Right lobe of liver (tissue), 6 donors: ENCODE measurements around the gene IL13. TPM values are rescaled to one million over a fixed set of nuclear protein-coding genes. Genes with fewer than 3 reads are reported as not detected.

Experiments
- ATAC-seq, 4 donors: fragments of 200-7000 bp; cut with Tn5 transposase; one replicate each; pipeline ENCODE4 v1.9.1; 2020; ENCODE audit warnings: mild to moderate bottlenecking in 4 of 4, moderate library complexity in 4 of 4
- DNase-seq, 3 donors: peaks; one replicate each; pipeline ENCODE4 v3.0.0-alpha.2; 2020
- H3K27ac ChIP-seq, 3 donors: fragments of 200-600 bp; one replicate each; pipeline ENCODE4 v1.8.0; 2022
- H3K27me3 ChIP-seq, 2 donors: fragments of 200-600 bp; one replicate each; pipeline ENCODE4 v1.8.0; 2022
- H3K36me3 ChIP-seq, 4 donors: fragments of 200-600 bp; sonication (generic) in 1 of 4; one replicate each; pipeline versions ENCODE4 v1.5.1 to v1.8.0; 2017 to 2022; ENCODE audit warnings: control low read depth in 1 of 4
- H3K4me1 ChIP-seq, 4 donors: fragments of 200-600 bp; sonication (generic) in 1 of 4; one replicate each; pipeline versions ENCODE4 v1.5.1 to v1.8.0; 2017 to 2022; ENCODE audit warnings: control low read depth in 1 of 4
- H3K4me3 ChIP-seq, 3 donors: fragments of 200-600 bp; one replicate each; pipeline ENCODE4 v1.8.0; 2022
- H3K9me3 ChIP-seq, 4 donors: fragments of 200-600 bp; sonication (generic) in 1 of 4; one replicate each; pipeline versions ENCODE4 v1.5.1 to v1.8.0; 2017 to 2022; ENCODE audit warnings: control low read depth in 1 of 4
- CTCF ChIP-seq, 4 donors: fragments of 200-600 bp in 3 of 4; fragments of 450-650 bp in 1 of 4; IDR thresholded peaks; one replicate each; pipeline versions ENCODE4 v1.5.1 to v1.8.0; 2016 to 2022; ENCODE audit warnings: antibody characterized with exemption in 4 of 4, mild to moderate bottlenecking in 2 of 4
- POLR2A ChIP-seq: fragments of 450-650 bp; IDR thresholded peaks from one replicate; pipeline ENCODE4 v1.6.1; 2017; ENCODE audit warnings: antibody characterized with exemption, mild to moderate bottlenecking
- WGBS: methylation state at CpG from one replicate; pipeline ENCODE4 v1.1.6; 2018; ENCODE audit warnings: low coverage, low lambda C conversion rate; ENCODE audit not compliant: insufficient coverage; ENCODE audit errors: missing lambda C conversion rate; 5-methylcytosine and 5-hydroxymethylcytosine counted together
- intact Hi-C, 2 donors: fragments of 100-400 bp; cut with DNase I; formaldehyde crosslinking; loops; one replicate each; pipeline versions ENCODE4 v1.11.2 to v1.14.1; 2022
- total RNA-seq, 6 experiments: library from RNA; depleted of rRNA in 2 of 6; stranded (reverse); fragments of >200 nt in 2 of 6; fragmentation: NEBNext Ultra II Directional in 3 of 6; extraction: Animal tissue kit (Norgen Biotek cat#: 25700) in 3 of 6; gene quantifications; one replicate each; pipeline versions ENCODE4 v1.1.0 to v1.2.4, GENCODE V29; 2016 to 2023
- donor health status: DM: no; HTN: yes; CAD: no.
- donor health status: DM: no; HTN: no; CAD: no.
- donor health status: DM: no; HTN: no; CAD: no.
- donor health status: DM: no; HTN: yes; CAD: no.
- donor health status: DM: no; HTN: yes; CAD: no.

Gene IL13
- total RNA-seq, 6 experiments from 2014 or later, result 0.26 TPM; not detected in 5

- no peak overlapping the region for H3K4me3 ChIP-seq
- no peaks in the 10 kb centered on the region for H3K4me1 ChIP-seq
- TF ChIP-seq CTCF (IDR thresholded peaks at IDR 0.05), result no peak
- no peak for TF ChIP-seq POLR2A
- H3K27ac ChIP-seq, result no peak overlapping the region
- DNase-seq, result no peak
- WGBS, result 94% methylated on average over 6 of the region's 15 CpGs
- no peak for ATAC-seq
- H3K36me3 ChIP-seq, result no peaks in the 10 kb centered on the region
- H3K27me3 ChIP-seq, result no peaks in the 10 kb centered on the region
- H3K9me3 ChIP-seq, result no peaks in the 10 kb centered on the region
- intact Hi-C loops, result no loop called here
Measured at GRCh38 chr5:132679717-132680380, 21.9 kb downstream of the IL13 start.

- Histone ChIP-seq H3K9me3 (no peaks in the 10 kb centered on the region), H3K27me3 (no peaks in the 10 kb centered on the region), H3K27ac (no peak overlapping the region), H3K4me1 (no peaks in the 10 kb centered on the region), H3K4me3 (no peak overlapping the region), H3K36me3 (no peaks in the 10 kb centered on the region)
- TF ChIP-seq POLR2A (no peak), CTCF (IDR thresholded peaks at IDR 0.05) (no peak)
- WGBS, result 92% methylated on average over 7 of the region's 8 CpGs
- ATAC-seq, result no peak
- intact Hi-C loops, result no loop called here
- no peak for DNase-seq
Measured at GRCh38 chr5:132680780-132681475, 23.0 kb downstream of the IL13 start.

- no peaks in the 10 kb centered on the region for H3K36me3 ChIP-seq
- no peak for DNase-seq
- 100% methylated on average over 2 of the region's 2 CpGs for WGBS
Measured at GRCh38 chr5:132681476-132681831, 23.5 kb downstream of the IL13 start.

GRCh38 chr5:132681983-132682382, 24.0 kb downstream of the IL13 start:
- H3K4me3 ChIP-seq, result no peak overlapping the region
- no CpG with 5 or more reads among the region's 4 CpGs for WGBS

More at GRCh38 chr5:132681476-132681831, 23.5 kb downstream of the IL13 start:
- no peaks in the 10 kb centered on the region for H3K27me3 ChIP-seq
- H3K4me1 ChIP-seq, result no peaks in the 10 kb centered on the region
- H3K4me3 ChIP-seq, result no peak overlapping the region
- no peak for ATAC-seq
- TF ChIP-seq POLR2A, result no peak
- no peak for TF ChIP-seq CTCF (IDR thresholded peaks at IDR 0.05)
- intact Hi-C loops, result no loop called here
- no peaks in the 10 kb centered on the region for H3K9me3 ChIP-seq
- no peak overlapping the region for H3K27ac ChIP-seq

More at GRCh38 chr5:132681983-132682382, 24.0 kb downstream of the IL13 start:
- no peaks in the 10 kb centered on the region for H3K4me1 ChIP-seq
- DNase-seq, result no peak
- H3K27ac ChIP-seq, result no peak overlapping the region
- no peaks in the 10 kb centered on the region for H3K9me3 ChIP-seq
- no peaks in the 10 kb centered on the region for H3K27me3 ChIP-seq
- H3K36me3 ChIP-seq, result no peaks in the 10 kb centered on the region
- intact Hi-C loops, result no loop called here
- no peak for ATAC-seq
- TF ChIP-seq POLR2A, result no peak
- no peak for TF ChIP-seq CTCF (IDR thresholded peaks at IDR 0.05)
